CD4-positive, alpha-beta T cell (primary cell): ENCODE results near the gene TSSK2. TPM values are rescaled to one million over a fixed set of nuclear protein-coding genes. Genes with fewer than 3 reads are reported as not detected.

ENCODE experiments used
- ATAC-seq: fragments of 200-7000 bp; cut with Tn5 transposase; one replicate; pipeline ENCODE4 v1.10.0; 2022; ENCODE audit warnings: mild to moderate bottlenecking; ENCODE audit not compliant: poor library complexity
- CTCF ChIA-PET: fragments of 350-600 bp; sonication (Branson Sonifier 250); formaldehyde crosslinking; loops from one replicate; lab custom pipeline; 2021; ENCODE audit warnings: antibody characterized with exemption, inconsistent platforms; lab: Charles Lee
- POLR2A ChIA-PET: fragments of 350-600 bp; sonication (Branson Sonifier 250); formaldehyde crosslinking; loops from one replicate; lab custom pipeline; 2021; ENCODE audit warnings: antibody characterized with exemption, inconsistent platforms; lab: Charles Lee
- DNase-seq, 14 experiments: peaks; one replicate each; pipeline ENCODE4 v3.0.0-alpha.2; 2013 to 2020; ENCODE audit warnings: mixed read lengths in 2 of 14
- H3K27ac ChIP-seq, 2 donors: one replicate each; pipeline versions ENCODE4 v1.5.1 to v1.7.0; 2013; ENCODE audit warnings: low read length in 2 of 2, low read depth in 1 of 2, mild to moderate bottlenecking in 1 of 2
- H3K27me3 ChIP-seq, 2 experiments: 1 replicate in 1 of 2; 2 replicates in 1 of 2; pipeline versions ENCODE4 v1.6.1 to v1.7.0; 2013; ENCODE audit warnings: low read length in 2 of 2, control low read depth in 1 of 2, mild to moderate bottlenecking in 1 of 2, moderate library complexity in 1 of 2; ENCODE audit not compliant: insufficient read depth in 2 of 2, control insufficient read depth in 1 of 2
- H3K36me3 ChIP-seq: one replicate; pipeline ENCODE4 v1.6.1; 2013; ENCODE audit warnings: low read length, control low read depth; ENCODE audit not compliant: insufficient read depth
- H3K4me1 ChIP-seq: one replicate; pipeline ENCODE4 v1.6.1; 2013; ENCODE audit warnings: low read length, control low read depth; ENCODE audit not compliant: insufficient read depth
- H3K4me3 ChIP-seq: one replicate; pipeline ENCODE4 v1.5.1; 2013; ENCODE audit warnings: mild to moderate bottlenecking, low read length, moderate library complexity
- H3K9me3 ChIP-seq, 2 experiments: 1 replicate in 1 of 2; 2 replicates in 1 of 2; pipeline versions ENCODE4 v1.6.1 to v1.7.0; 2013; ENCODE audit warnings: low read length in 2 of 2, mild to moderate bottlenecking in 2 of 2, control low read depth in 1 of 2, moderate library complexity in 1 of 2; ENCODE audit not compliant: control insufficient read depth in 1 of 2, insufficient read depth in 1 of 2
- H3K27ac Mint-ChIP-seq: one replicate; pipeline ENCODE4 v1.8.0; 2020; ENCODE audit warnings: mixed read lengths
- H3K27me3 Mint-ChIP-seq: one replicate; pipeline ENCODE4 v1.8.0; 2021; ENCODE audit warnings: mixed read lengths
- H3K36me3 Mint-ChIP-seq: one replicate; pipeline ENCODE4 v1.8.0; 2021; ENCODE audit warnings: low read depth, mixed read lengths
- H3K4me1 Mint-ChIP-seq: one replicate; pipeline ENCODE4 v1.8.0; 2021; ENCODE audit warnings: low read depth, mixed read lengths
- H3K4me3 Mint-ChIP-seq: one replicate; pipeline ENCODE4 v1.8.0; 2020; ENCODE audit warnings: mild to moderate bottlenecking, mixed read lengths
- H3K9me3 Mint-ChIP-seq: one replicate; pipeline ENCODE4 v1.8.0; 2020; ENCODE audit warnings: mixed read lengths
- intact Hi-C, 2 experiments: fragments of 100-400 bp; cut with DNase I in 1 of 2; cut with micrococcal nuclease in 1 of 2; formaldehyde crosslinking; loops; one replicate each; pipeline versions ENCODE4 v1.15.1 to v1.9.0; 2023 to 2025; cut with DNase I, micrococcal nuclease
- total RNA-seq, 174 experiments: library from RNA in 2 of 174; stranded (reverse) in 2 of 174; gene quantifications; one replicate each; pipeline ENCODE4 v1.2.3 and lab custom pipeline; 2021 to 2026
- TF ChIP-seq, protein P1 (sequence below): fragments of 200-600 bp; IDR thresholded peaks from one replicate; pipeline ENCODE4 v1.8.0; 2022; ENCODE audit warnings: antibody characterized with exemption, mild to moderate bottlenecking

TSSK2 gene
- total RNA-seq, 2 experiments from 2014 or later = 0.31 TPM; not detected in 1

DNA sequence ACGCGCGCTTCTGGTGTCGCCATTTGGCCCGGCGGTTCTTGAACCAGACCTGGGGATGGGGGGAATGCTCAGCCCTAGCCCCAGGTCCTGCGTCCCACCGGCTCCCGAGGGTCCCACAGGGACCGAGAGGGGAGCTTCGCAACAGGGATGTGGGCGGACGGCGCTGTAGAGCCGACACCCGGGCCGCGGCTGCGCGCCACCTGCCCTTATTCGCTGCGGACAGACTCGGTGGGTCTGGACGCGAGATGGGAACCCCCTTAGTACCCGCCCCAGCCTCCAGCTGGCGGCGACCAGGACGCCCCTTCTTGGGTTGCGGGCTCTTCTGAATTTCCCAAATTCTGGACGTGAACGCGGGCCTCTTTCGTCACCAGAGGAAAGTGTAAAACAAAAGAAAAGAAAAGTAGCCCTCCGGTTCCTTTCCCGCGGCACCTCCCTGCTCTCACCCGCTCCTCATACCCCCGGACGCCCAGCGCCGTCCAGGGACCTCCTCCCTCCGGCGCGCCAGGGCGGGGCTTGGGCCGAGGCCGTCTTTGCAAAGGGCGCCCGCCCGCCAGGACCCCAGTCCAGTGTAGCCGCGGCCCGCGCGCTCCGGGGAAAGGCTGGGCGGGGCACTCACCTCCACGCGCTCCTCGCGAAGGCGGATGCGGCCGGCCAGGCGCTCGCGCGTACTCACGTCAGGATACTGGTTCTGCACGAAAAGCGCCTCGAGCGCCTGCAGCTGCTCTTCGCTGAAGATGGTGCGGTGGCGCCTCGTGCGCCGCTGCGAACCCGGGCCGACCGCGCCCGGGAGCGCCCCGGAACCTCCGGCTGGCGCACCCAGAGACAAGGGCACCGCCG, 18.2 kb downstream of the TSSK2 start:
- ATAC-seq (peak; percentile 24), DNase-seq (peak in 11 of 14 experiments; percentile 16 to 72 (median 32))
- Histone ChIP-seq H3K4me1 (peaks cover 23% of the 10 kb centered on the region), H3K9me3 (peaks cover 5 to 21% of the 10 kb centered on the region in 2 experiments), H3K27ac (no peak overlapping the region), H3K4me3 (peak overlapping the region; percentile 26), H3K27me3 (peaks cover 40 to 45% of the 10 kb centered on the region in 2 experiments), H3K36me3 (no peaks in the 10 kb centered on the region)
- intact Hi-C loops = loop anchor here (10.0 kb wide), 2 partner anchors 296 to 326 kb away; partner anchors contain the start of genes C22orf39 (in 1 of the 2), CDC45 (in 1 of the 2) and UFD1 (in 1 of the 2)
- Mint-ChIP-seq H3K4me3 (peak overlapping the region; percentile 32), H3K36me3 (peaks cover 4% of the 10 kb centered on the region), H3K4me1 (peaks cover 15% of the 10 kb centered on the region), H3K9me3 (no peaks in the 10 kb centered on the region), H3K27ac (no peak overlapping the region), H3K27me3 (peaks cover 43% of the 10 kb centered on the region)
- ChIA-PET POLR2A (interaction anchor here (1.0 kb wide), 1 partner anchor 331 kb away, joined by 3 read pairs; the partner anchor contains the start of gene CDC45), CTCF (no interaction called here)
- TF ChIP-seq, protein P1, sequence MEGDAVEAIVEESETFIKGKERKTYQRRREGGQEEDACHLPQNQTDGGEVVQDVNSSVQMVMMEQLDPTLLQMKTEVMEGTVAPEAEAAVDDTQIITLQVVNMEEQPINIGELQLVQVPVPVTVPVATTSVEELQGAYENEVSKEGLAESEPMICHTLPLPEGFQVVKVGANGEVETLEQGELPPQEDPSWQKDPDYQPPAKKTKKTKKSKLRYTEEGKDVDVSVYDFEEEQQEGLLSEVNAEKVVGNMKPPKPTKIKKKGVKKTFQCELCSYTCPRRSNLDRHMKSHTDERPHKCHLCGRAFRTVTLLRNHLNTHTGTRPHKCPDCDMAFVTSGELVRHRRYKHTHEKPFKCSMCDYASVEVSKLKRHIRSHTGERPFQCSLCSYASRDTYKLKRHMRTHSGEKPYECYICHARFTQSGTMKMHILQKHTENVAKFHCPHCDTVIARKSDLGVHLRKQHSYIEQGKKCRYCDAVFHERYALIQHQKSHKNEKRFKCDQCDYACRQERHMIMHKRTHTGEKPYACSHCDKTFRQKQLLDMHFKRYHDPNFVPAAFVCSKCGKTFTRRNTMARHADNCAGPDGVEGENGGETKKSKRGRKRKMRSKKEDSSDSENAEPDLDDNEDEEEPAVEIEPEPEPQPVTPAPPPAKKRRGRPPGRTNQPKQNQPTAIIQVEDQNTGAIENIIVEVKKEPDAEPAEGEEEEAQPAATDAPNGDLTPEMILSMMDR = no peak

DNA sequence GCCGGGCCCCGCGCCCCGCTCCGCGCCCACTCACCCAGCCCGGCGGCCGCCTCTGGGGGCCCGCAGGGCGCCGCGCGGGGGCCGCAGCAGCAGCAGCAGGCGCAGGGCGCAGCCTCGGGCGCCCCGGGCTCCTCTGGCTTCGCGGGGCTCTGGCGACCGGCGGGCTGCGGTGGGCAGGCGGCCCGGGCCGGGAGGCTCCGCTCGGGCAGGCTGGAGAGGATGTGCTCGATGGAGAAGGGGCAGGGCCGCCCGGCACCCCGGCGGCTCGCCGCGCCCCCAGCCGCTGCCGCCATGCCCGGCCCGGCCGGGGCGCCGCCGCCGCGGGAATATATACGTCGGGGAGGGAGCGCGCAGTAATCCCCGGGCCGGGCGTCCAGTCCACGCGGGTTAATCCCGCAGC, 18.9 kb downstream of the TSSK2 start, which contains the start of gene GSC2:
Gene GSC2, minus strand, starts transcription at position 302 of the 400 bp plus-strand sequence. Its CDS starts 9 bp downstream, at position 293.
- peaks cover 20% of the 10 kb centered on the region for H3K4me1 ChIP-seq
- Mint-ChIP-seq H3K9me3 (no peaks in the 10 kb centered on the region), H3K4me3 (peak within 1 kb of the TSS; percentile 69), H3K27me3 (peaks cover 48% of the 10 kb centered on the region), H3K27ac (no peak within 1 kb of the TSS), H3K36me3 (no peaks in the 10 kb centered on the region), H3K4me1 (peaks cover 9% of the 10 kb centered on the region)
- ATAC-seq (no peak), DNase-seq (no peak)
- H3K9me3 ChIP-seq = peaks cover 5 to 21% of the 10 kb centered on the region in 2 experiments
- ChIA-PET CTCF (no interaction called here), POLR2A (no interaction called here)
- intact Hi-C loops = loop anchor here (10.0 kb wide), 2 partner anchors 295 to 325 kb away; partner anchors contain the start of genes C22orf39 (in 1 of the 2), CDC45 (in 1 of the 2) and UFD1 (in 1 of the 2)
- H3K27ac ChIP-seq = no peak within 1 kb of the TSS
- H3K27me3 ChIP-seq = peaks cover 40 to 45% of the 10 kb centered on the region in 2 experiments
- TF ChIP-seq, protein P1 = no peak
- no peaks in the 10 kb centered on the region for H3K36me3 ChIP-seq
- H3K4me3 ChIP-seq = peak within 1 kb of the TSS; percentile 26

- DNase-seq = peak in 1 of 14 experiments; percentile 15
- ChIA-PET POLR2A (no interaction called here), CTCF (no interaction called here)
- peak overlapping the region; percentile 69 for H3K4me3 Mint-ChIP-seq
- peaks cover 49% of the 10 kb centered on the region for H3K27me3 Mint-ChIP-seq
- no peak overlapping the region for H3K27ac ChIP-seq
- intact Hi-C loops = no loop called here
- H3K4me1 Mint-ChIP-seq = peaks cover 9% of the 10 kb centered on the region
- peaks cover 40 to 45% of the 10 kb centered on the region in 2 experiments for H3K27me3 ChIP-seq
- TF ChIP-seq, protein P1 = no peak
- no peaks in the 10 kb centered on the region for H3K9me3 Mint-ChIP-seq
- no peaks in the 10 kb centered on the region for H3K36me3 Mint-ChIP-seq
- H3K4me1 ChIP-seq = peaks cover 19% of the 10 kb centered on the region
- ATAC-seq = no peak
- no peak overlapping the region for H3K27ac Mint-ChIP-seq
- no peak overlapping the region for H3K4me3 ChIP-seq
- H3K36me3 ChIP-seq = no peaks in the 10 kb centered on the region
- H3K9me3 ChIP-seq = peaks cover 5 to 21% of the 10 kb centered on the region in 2 experiments
These were observed 19.6 kb downstream of the TSSK2 start for GRCh38 chr22:19150482-19151328.
